GM23338 (cell line): ENCODE results near the gene NPHP1.

Source experiments
- CTCF ChIP-seq, 2 experiments: fragments of 200-600 bp in 1 of 2; sonication (generic) in 1 of 2; conservative IDR thresholded peaks; 2 replicates each; pipeline versions ENCODE4 v1.5.1 to v1.6.1; 2016 to 2017; ENCODE audit warnings: antibody characterized with exemption in 2 of 2, low read depth in 2 of 2, mild to moderate bottlenecking in 2 of 2, moderate library complexity in 1 of 2
- EZH2 ChIP-seq: fragments of 200-600 bp; sonication (generic); IDR thresholded peaks from one replicate; pipeline ENCODE4 v1.8.0; 2017; ENCODE audit warnings: antibody characterized with exemption, mild to moderate bottlenecking, low read depth; ENCODE audit not compliant: unreplicated experiment
- EZH2phosphoT487 ChIP-seq: fragments of 200-600 bp; sonication (generic); IDR thresholded peaks from one replicate; pipeline ENCODE4 v1.8.1; 2018; ENCODE audit warnings: antibody characterized with exemption; ENCODE audit not compliant: unreplicated experiment
- JUNB ChIP-seq: IDR thresholded peaks from one replicate; pipeline ENCODE4 v1.6.1; 2016; ENCODE audit warnings: antibody characterized with exemption; ENCODE audit not compliant: unreplicated experiment
- POLR2AphosphoS5 ChIP-seq: IDR thresholded peaks from 2 replicates; pipeline ENCODE4 v1.6.1; 2016; ENCODE audit warnings: antibody characterized with exemption, low read depth
- TF ChIP-seq, protein P1 (sequence below): IDR thresholded peaks from one replicate; pipeline ENCODE4 v1.6.1; 2018; ENCODE audit warnings: antibody characterized with exemption; ENCODE audit not compliant: unreplicated experiment

GRCh38 chr2:110167326-110168000 lies 37.4 kb downstream of the NPHP1 start:
- TF ChIP-seq CTCF (conservative IDR thresholded peaks at IDR 0.05; ENCODE audit: low read depth in 2 of 2) = no peak
- no peak for TF ChIP-seq EZH2phosphoT487
- no peak for TF ChIP-seq JUNB
- TF ChIP-seq POLR2AphosphoS5 = no peak
- no peak for TF ChIP-seq EZH2
- TF ChIP-seq, protein P1, sequence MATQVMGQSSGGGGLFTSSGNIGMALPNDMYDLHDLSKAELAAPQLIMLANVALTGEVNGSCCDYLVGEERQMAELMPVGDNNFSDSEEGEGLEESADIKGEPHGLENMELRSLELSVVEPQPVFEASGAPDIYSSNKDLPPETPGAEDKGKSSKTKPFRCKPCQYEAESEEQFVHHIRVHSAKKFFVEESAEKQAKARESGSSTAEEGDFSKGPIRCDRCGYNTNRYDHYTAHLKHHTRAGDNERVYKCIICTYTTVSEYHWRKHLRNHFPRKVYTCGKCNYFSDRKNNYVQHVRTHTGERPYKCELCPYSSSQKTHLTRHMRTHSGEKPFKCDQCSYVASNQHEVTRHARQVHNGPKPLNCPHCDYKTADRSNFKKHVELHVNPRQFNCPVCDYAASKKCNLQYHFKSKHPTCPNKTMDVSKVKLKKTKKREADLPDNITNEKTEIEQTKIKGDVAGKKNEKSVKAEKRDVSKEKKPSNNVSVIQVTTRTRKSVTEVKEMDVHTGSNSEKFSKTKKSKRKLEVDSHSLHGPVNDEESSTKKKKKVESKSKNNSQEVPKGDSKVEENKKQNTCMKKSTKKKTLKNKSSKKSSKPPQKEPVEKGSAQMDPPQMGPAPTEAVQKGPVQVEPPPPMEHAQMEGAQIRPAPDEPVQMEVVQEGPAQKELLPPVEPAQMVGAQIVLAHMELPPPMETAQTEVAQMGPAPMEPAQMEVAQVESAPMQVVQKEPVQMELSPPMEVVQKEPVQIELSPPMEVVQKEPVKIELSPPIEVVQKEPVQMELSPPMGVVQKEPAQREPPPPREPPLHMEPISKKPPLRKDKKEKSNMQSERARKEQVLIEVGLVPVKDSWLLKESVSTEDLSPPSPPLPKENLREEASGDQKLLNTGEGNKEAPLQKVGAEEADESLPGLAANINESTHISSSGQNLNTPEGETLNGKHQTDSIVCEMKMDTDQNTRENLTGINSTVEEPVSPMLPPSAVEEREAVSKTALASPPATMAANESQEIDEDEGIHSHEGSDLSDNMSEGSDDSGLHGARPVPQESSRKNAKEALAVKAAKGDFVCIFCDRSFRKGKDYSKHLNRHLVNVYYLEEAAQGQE = no peak
